Measurements from ENCODE around the gene KCNC4.

DNA sequence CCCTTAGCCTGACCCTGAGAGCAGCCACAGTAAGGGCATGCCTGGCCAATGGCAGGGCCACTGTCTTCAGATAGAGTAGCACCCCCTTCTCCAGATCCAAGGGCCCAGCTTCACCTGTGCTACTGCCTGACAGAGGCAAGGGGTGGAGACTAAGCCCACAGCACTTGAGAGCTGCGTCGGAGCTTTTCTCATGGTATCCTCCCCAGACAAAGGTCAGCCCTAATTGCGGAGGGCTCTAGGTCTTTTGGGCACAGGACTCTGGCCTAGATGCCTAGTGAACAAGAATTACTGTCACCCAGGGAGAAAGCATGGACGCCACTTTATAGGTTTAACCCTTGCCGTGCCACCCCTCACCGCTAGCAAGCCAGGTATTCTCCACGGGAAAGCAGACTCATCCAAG is 15.1 kb downstream of the KCNC4 start:
- TF ChIP-seq CTCF (IDR thresholded peaks at IDR 0.05), result no peak
- no peak for TF ChIP-seq POLR2A (IDR thresholded peaks at IDR 0.05)
